GM19397 (cell line): ENCODE results near the gene PFDN6.
"Not testable (repeated sequence)": the region's sequence is repeated elsewhere in the genome, so short reads cannot be mapped to it uniquely, and the experiment has no call there.

Experiments
- ATAC-seq: cut with Tn5 transposase; IDR thresholded peaks from one replicate; pipeline ENCODE4 v1.9.1; 2021; ENCODE audit warnings: mild to moderate bottlenecking, moderate library complexity; ENCODE audit not compliant: unreplicated experiment

PFDN6 gene

GRCh38 chr6:33273129-33273923, 16.1 kb upstream of the PFDN6 start:
- no peak for ATAC-seq

- ATAC-seq = no peak
These were observed 15.2 kb upstream of the PFDN6 start for GRCh38 chr6:33273924-33274902.

GRCh38 chr6:33275795-33276580, 13.4 kb upstream of the PFDN6 start:
- ATAC-seq = not testable (repeated sequence)

DNA sequence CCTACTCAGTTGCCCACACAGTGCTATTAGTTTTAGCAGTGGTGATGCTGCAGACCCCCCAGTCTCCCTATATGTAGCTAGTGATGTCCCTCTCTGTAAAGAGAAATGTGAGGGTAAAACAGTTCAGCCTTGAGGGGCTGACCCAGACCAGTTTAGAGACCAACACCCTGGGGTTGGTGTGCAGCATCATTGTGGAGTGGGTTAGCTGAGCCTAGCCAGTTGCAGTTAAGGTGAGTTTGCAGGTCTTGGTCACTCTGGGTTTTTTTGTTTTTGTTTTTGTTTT, 12.9 kb upstream of the PFDN6 start:
- ATAC-seq = no peak

- ATAC-seq = peak; percentile 48
These were observed 12.3 kb upstream of the PFDN6 start, which contains the start of gene B3GALT4 for GRCh38 chr6:33276864-33277662. Gene B3GALT4 (plus strand): TSS chr6:33277123. CDS start chr6:33277420, 297 bp downstream.

- ATAC-seq = no peak
These were observed 11.6 kb upstream of the PFDN6 start for GRCh38 chr6:33277663-33278391.

- ATAC-seq = no peak
These were observed 11.0 kb upstream of the PFDN6 start for GRCh38 chr6:33278392-33278741.

- no peak for ATAC-seq
These were observed 10.6 kb upstream of the PFDN6 start for GRCh38 chr6:33278810-33279209.

DNA sequence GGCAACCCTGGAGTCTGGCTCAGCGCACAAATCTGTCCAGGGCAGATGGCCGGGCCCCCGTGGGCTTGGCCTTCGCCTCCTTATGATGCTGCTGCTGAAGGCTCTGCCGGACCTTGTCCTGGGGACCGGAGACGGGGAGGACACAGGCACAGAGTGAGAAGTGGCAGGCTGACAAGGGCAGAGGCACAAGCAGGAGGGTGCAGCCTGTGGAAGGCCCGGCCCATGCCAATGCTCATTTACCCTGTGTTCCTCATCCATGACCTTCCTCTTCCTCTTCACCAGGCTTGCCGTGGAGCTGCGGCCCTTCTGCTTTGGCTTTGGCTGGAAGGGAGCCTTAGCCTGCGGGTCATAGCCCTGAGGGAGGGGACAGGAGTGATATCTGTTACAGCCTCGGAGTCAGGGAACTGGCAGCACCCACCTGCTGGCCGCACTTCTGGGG, 10.1 kb upstream of the PFDN6 start:
- no peak for ATAC-seq

- ATAC-seq = no peak
These were observed 9.4 kb upstream of the PFDN6 start for GRCh38 chr6:33279971-33280511.

DNA sequence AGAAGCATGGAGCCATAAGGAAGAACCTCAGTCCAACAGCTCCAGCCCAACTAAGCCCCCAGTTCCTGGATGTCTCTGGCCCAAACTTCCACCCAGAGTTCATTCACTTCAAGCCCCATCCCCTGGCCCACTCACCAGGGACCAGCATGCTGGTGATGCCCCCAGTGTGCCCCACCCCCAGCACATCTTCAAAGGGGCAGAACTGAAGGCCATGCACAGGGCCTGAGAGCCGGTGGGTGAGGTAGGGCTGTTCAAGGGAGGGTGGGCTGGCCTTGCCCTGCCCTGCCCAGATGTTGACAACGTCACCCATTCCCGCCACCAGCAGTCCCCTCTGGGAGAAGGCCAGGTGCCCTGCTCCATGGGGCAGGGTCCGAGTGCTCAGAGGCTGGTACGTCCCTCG, 8.9 kb upstream of the PFDN6 start:
- ATAC-seq = no peak

DNA sequence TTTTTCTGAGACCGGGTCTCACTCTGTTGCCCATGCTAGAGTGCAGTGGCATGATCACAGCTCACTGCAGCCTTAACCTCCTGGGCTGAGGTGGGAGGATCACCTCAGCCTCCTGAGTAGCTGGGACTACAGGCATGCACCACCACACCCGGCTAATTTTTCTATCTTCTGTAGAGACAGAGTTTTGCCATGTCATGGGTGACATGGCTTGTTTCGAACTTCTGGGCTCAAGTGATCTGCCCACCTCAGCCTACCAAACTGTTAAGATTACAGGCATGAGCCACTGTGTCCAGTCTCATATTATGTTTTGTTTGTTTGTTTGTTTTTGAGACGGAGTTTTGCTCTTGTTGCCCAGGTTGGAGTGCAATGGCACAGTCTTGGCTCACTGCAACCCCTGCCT, 4.2 kb upstream of the PFDN6 start:
- not testable (repeated sequence) for ATAC-seq

DNA sequence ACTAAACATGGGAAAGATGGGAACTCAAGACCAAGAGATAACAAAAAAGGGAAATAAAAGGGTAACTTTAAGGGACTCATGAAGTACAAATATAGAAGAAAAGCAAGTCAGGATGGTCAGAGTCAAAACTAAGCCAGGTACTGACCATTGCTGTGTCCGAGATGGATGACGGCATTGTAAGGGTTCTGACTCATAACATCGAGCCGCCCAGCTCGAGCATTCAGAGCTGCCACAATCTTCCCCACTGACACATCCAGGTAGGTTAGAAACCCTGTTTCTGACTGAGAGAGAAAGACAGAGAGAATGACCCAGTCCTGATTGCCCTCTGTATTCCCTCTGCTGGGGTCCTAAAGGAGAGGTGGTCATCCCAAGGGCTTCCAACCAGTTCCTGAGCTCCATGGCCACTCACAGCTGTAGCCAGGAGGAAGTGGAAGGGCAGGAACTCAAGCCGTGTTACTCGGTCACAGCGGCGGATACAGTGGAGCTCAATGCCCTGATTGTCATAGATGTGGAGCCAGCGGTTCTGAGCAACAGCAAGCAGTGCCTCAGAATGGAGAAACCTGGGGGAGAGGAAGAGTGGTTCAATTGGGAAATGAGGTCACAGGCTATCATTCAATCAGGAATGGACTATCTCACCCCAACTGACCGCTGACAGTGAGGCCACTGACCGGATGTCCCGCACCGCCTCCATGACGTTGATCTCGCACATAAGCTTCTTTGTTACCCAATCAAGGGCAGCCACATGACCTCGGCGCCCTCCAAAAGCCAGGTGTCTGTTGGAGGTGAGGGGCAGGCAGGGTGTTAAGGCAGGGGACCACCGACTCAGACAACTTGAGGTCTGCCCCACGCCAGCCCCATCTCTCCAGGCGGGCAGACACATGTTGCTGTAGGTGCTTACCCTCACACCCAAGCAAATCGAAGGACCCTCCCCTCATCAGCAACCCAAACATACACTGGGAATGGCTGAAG, 2.2 kb upstream of the PFDN6 start:
- no peak for ATAC-seq

DNA sequence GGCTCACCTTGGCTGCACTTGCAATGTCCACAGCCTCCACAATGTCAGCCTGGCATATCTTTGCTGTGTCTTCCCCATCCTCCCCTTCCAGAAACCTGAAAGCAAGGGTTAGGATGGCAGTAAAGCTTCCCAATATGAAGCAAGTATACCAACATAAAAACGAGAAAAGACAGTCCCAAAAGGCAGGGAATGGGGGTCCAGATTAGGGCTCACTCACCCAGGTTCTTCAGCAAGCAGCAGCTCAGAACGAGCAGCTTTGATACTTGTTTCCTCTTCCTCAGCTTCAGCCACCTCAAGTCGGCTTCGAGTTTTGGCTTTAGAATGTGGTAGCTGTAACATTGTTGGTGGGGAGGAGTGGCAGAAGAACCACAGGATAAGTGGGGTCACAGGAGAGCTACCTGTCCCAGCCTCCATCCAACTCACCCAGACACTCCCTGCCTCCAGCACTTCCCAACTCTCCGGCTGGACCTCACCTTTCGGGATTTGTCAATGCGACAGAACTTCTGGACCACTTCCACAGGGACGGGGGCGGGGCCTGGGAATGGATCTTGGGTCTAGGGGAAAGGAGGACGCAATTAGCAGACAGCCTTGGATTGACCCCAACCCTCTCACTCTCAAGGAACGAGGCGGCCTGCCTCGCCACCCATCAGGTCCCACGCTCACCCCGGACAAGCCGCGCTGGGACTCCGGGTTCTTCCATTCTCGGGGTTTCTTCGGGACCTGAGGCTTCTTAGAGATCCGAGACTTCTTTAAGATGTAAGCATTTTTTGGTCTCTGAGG, 1.1 kb upstream of the PFDN6 start:
- ATAC-seq = no peak

GRCh38 chr6:33289784-33290315, 449 bp downstream of the PFDN6 start:
- ATAC-seq = no peak

GRCh38 chr6:33290459-33290858, 1.1 kb downstream of the PFDN6 start:
- no peak for ATAC-seq

DNA sequence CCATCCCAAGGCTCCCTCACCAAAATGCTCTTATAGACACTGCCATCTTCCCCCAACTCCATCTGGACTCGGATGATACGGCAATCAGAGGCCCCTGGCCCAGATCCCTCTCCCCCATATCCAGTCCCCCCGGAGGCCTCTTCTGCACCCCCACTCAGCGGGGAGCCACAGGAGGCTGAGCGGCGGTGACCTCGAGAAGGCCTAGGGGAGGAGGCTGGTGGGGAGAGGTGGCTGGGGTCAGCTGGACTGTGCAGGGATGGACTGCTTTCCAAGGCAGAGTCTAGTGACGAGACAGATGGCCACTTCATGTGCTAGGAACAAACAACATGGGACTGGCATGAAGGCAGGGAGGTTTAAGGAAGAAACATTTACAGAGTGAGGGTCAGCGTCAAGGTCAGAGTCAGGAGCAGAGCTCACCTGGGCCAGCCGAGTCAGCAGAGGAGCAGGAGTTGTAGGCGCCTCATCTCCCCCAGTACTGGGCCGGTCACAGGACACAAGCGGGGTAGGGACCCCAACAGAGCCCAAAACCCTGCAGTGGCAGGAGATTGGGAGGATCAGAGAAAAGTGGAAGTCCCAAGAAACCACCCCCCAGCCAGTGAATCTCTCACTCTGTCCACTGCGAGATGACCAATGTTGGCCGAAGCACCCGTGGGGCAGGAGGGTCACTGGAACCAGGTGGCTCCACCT, 3.7 kb downstream of the PFDN6 start:
- no peak for ATAC-seq
